ENCODE results near the gene ILRUN.
"Not testable (repeated sequence)": the region's sequence is repeated elsewhere in the genome, so short reads cannot be mapped to it uniquely, and the experiment has no call there.

The ILRUN gene

DNA sequence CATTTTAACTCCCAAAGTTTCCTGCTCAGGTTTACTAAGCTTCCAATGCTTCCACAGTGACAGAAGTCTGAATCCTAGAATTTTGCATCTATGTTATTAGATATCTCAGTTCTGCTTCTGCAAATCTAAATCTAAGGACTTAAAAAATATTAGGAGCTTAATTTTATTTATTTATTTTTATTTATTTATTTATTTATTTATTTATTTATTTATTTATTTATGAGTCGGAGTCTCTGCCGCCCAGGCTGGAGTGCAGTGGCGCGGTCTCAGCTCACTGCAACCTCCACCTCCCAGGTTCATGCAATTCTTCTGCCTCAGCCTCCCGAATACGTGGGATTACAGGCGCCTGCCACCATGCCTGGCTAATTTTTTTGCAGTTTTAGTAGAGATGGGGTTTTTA lies 46.3 kb downstream of the ILRUN start:
- peaks cover 42% of the 10 kb centered on the region for H3K36me3 ChIP-seq (ENCODE audit: insufficient read depth, low read length)
- not testable (repeated sequence) for H3K9me3 ChIP-seq (ENCODE audit: insufficient read depth, low read depth, low read length); H3K4me1 ChIP-seq (ENCODE audit: insufficient read depth, low read length); H3K27ac ChIP-seq (ENCODE audit: low read depth, low read length); H3K27me3 ChIP-seq (ENCODE audit: insufficient read depth, low read length); H3K4me3 ChIP-seq (ENCODE audit: low read length); H3K9ac ChIP-seq (ENCODE audit: low read depth, low read length)
- WGBS = 97% methylated on average over 7 of the region's 7 CpGs

DNA sequence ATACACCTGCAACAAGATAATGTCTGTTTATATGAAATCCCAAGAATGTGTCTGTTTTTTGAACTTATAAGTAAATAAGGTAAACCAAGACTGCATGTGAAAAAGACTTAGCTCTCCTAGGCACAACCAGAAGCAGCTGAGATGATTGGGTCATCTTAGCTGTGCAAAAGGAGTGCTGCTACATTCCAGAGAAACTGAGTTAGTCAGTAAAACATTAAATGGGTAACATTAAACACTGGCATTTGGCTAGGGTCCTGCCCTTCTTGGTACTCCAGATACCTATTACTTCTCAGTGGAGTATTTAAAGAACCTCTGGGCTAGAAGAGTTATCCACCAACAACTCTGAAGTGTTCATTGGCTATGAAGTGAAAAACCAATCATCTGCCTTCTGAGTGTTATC lies 47.8 kb downstream of the ILRUN start:
- no peaks in the 10 kb centered on the region for H3K4me1 ChIP-seq (ENCODE audit: insufficient read depth, low read length)
- peaks cover 47% of the 10 kb centered on the region for H3K36me3 ChIP-seq (ENCODE audit: insufficient read depth, low read length)
- H3K27ac ChIP-seq (ENCODE audit: low read depth, low read length) = no peak overlapping the region
- H3K9ac ChIP-seq (ENCODE audit: low read depth, low read length) = no peak overlapping the region
- no peaks in the 10 kb centered on the region for H3K27me3 ChIP-seq (ENCODE audit: insufficient read depth, low read length)
- no peak overlapping the region for H3K4me3 ChIP-seq (ENCODE audit: low read length)
- no peaks in the 10 kb centered on the region for H3K9me3 ChIP-seq (ENCODE audit: insufficient read depth, low read depth, low read length)
